ENCODE results near the gene WSCD1. TPM values are rescaled to one million over a fixed set of nuclear protein-coding genes. Genes with fewer than 3 reads are reported as not detected.

The WSCD1 gene
- total and polyA plus RNA-seq, 2 donors (not counting 3 experiments of a cell fraction or from before 2014, with no cell fraction given) = 21.5 to 49.4 TPM

DNA sequence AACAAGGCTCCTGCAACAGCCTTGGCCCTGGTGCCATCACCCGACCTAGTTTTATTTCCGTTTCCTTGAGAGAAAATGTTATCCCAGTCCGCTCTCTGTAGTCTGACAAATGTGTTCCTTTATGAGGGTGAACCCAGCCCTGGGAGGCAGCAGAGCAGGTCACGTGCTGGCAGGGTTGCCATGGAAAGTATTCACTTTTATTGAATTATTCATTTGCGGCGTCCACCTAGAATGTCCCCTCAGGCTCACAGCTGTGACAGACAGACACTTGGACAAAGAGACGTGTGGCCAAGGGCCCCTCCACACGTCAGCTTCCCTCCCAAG, 90.0 kb downstream of the WSCD1 start:
- no TSS peak for BruUV-seq (replicated peaks)

DNA sequence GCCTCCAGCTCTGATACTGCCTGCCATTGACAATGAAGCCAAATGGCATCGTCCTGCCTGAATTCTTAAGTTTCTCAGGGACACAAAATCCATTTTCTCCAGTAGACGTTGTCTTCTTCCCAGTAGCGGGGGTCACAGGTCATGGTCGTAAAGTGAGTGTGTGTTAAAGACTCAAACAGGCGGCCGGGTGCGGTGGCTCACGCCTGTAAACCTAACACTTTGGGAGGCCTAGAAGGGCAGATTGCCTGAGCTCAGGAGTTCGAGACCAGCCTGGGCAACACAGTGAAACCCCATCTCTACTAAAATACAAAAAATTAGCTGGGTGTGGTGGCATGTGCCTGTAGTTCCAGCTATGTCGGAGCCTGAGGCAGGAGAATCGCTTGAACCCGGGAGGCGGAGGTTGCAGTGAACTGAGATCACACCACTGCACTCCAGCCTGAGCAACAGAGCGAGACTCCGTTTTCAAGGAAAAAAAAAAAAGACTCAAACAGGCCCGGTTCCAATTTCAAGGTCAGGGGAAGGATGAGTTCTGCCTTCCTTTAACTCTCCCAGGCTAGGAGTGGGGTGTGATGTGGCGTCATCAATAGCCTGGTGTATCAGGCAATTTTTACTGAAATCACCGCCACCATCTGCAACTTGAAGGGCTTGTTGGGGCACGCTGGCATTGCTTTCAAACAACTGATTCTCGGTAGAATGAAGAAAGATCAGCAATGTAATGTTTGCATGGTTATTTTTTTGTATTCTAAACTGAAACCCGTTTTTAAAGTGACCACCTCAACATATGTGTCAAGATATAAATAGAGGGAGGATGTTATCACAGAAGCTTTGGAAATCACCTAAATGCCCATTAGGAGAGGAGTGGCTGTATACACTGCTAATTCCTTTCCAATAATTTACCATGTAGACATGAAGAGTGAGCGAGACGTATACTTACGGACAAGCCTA, 91.0 kb downstream of the WSCD1 start:
- ChIA-PET CTCF (no interaction called here), POLR2A (no interaction called here)
- Histone ChIP-seq H3K4me2 (ENCODE audit: insufficient read depth, low read length) (no peak overlapping the region), H3K36me3 (ENCODE audit: control insufficient read depth in 2 of 2, extremely low read depth in 1 of 2, insufficient read depth in 2 of 2, low read length in 2 of 2) (no peaks in the 10 kb centered on the region), H2AFZ (ENCODE audit: low read depth, low read length) (no peak overlapping the region), H4K20me1 (replicated peaks; ENCODE audit: control insufficient read depth, extremely low read depth, insufficient read depth, low read length) (no peaks in the 10 kb centered on the region), H3K9ac (replicated peaks; ENCODE audit: extremely low read depth, insufficient read depth, low read length) (no peak overlapping the region), H3K27ac (ENCODE audit: insufficient read depth, low read depth, low read length) (no peak overlapping the region), H3K4me3 (replicated peaks in 1 of 3; ENCODE audit: insufficient read depth in 1 of 3, low read depth in 1 of 3, low read length in 3 of 3) (no peak overlapping the region), H3K9me3 (replicated peaks; ENCODE audit: control insufficient read depth, insufficient read depth, low read length) (no peaks in the 10 kb centered on the region), H3K27me3 (ENCODE audit: control insufficient read depth in 2 of 2, insufficient read depth in 2 of 2, low read length in 2 of 2) (peaks cover 0 to 5% of the 10 kb centered on the region in 2 experiments), H3K9me1 (replicated peaks; ENCODE audit: control insufficient read depth, extremely low read depth, insufficient read depth, low read length) (no peaks in the 10 kb centered on the region), H3K4me1 (ENCODE audit: control insufficient read depth, extremely low read depth, insufficient read depth, low read length) (no peaks in the 10 kb centered on the region), H3K79me2 (ENCODE audit: control insufficient read depth, insufficient read depth, low read length) (no peaks in the 10 kb centered on the region)
- TF ChIP-seq MAX (IDR thresholded peaks at IDR 0.05; ENCODE audit: insufficient read depth, insufficient read length) (no peak), FOS (IDR thresholded peaks at IDR 0.05; ENCODE audit: borderline replicate concordance, insufficient read depth, low read length) (no peak), EZH2 (IDR thresholded peaks at IDR 0.05; ENCODE audit: borderline replicate concordance, low read depth, low read length, severe bottlenecking) (no peak), CTCF (IDR thresholded peaks at IDR 0.05; ENCODE audit: extremely low read depth in 1 of 2, insufficient read depth in 1 of 2, low read depth in 1 of 2, low read length in 2 of 2) (no peak), POLR2AphosphoS5 (IDR thresholded peaks at IDR 0.05; ENCODE audit: insufficient read depth, low read depth, low read length) (no peak), POLR2A (IDR thresholded peaks at IDR 0.05; ENCODE audit: low read depth, low read length) (no peak), MYC (IDR thresholded peaks at IDR 0.05; ENCODE audit: low read depth, low read length) (no peak), GATA2 (IDR thresholded peaks at IDR 0.05; ENCODE audit: insufficient read depth, insufficient read length, low read depth, low read length) (no peak), JUN (IDR thresholded peaks at IDR 0.05; ENCODE audit: borderline replicate concordance, insufficient read depth, insufficient read length, low read depth) (no peak)
- no peak for FAIRE-seq
- intact Hi-C loops (cut with micrococcal nuclease) = no loop called here
- dilution Hi-C loops (cut with MboI; ENCODE audit: extremely low pct_ligation_motif_present, low sequenced_read_pairs) = no loop called here
- DNase-seq (ENCODE audit: low read depth, low spot score) = no peak
- no TSS peak for BruUV-seq (replicated peaks)

More for the DNA sequence above, 90.0 kb downstream of the WSCD1 start:
- Histone ChIP-seq H3K36me3 (ENCODE audit: control insufficient read depth in 2 of 2, extremely low read depth in 1 of 2, insufficient read depth in 2 of 2, low read length in 2 of 2) (no peaks in the 10 kb centered on the region), H3K27ac (ENCODE audit: insufficient read depth, low read depth, low read length) (no peak overlapping the region), H3K79me2 (ENCODE audit: control insufficient read depth, insufficient read depth, low read length) (no peaks in the 10 kb centered on the region), H4K20me1 (replicated peaks; ENCODE audit: control insufficient read depth, extremely low read depth, insufficient read depth, low read length) (no peaks in the 10 kb centered on the region), H3K4me3 (replicated peaks in 1 of 3; ENCODE audit: insufficient read depth in 1 of 3, low read depth in 1 of 3, low read length in 3 of 3) (no peak overlapping the region), H3K9me3 (replicated peaks; ENCODE audit: control insufficient read depth, insufficient read depth, low read length) (no peaks in the 10 kb centered on the region), H3K27me3 (ENCODE audit: control insufficient read depth in 2 of 2, insufficient read depth in 2 of 2, low read length in 2 of 2) (peaks cover 2 to 5% of the 10 kb centered on the region in 2 experiments), H3K9ac (replicated peaks; ENCODE audit: extremely low read depth, insufficient read depth, low read length) (no peak overlapping the region), H2AFZ (ENCODE audit: low read depth, low read length) (no peak overlapping the region), H3K4me2 (ENCODE audit: insufficient read depth, low read length) (no peak overlapping the region), H3K4me1 (ENCODE audit: control insufficient read depth, extremely low read depth, insufficient read depth, low read length) (no peaks in the 10 kb centered on the region), H3K9me1 (replicated peaks; ENCODE audit: control insufficient read depth, extremely low read depth, insufficient read depth, low read length) (no peaks in the 10 kb centered on the region)
- no peak for FAIRE-seq
- TF ChIP-seq MAX (IDR thresholded peaks at IDR 0.05; ENCODE audit: insufficient read depth, insufficient read length) = no peak
- no peak for TF ChIP-seq EZH2 (IDR thresholded peaks at IDR 0.05; ENCODE audit: borderline replicate concordance, low read depth, low read length, severe bottlenecking)
- TF ChIP-seq FOS (IDR thresholded peaks at IDR 0.05; ENCODE audit: borderline replicate concordance, insufficient read depth, low read length) = no peak
- no peak for TF ChIP-seq JUN (IDR thresholded peaks at IDR 0.05; ENCODE audit: borderline replicate concordance, insufficient read depth, insufficient read length, low read depth)
- dilution Hi-C loops (cut with MboI; ENCODE audit: extremely low pct_ligation_motif_present, low sequenced_read_pairs) (no loop called here), intact Hi-C loops (cut with micrococcal nuclease) (no loop called here)
- CTCF ChIA-PET = no interaction called here
- no peak for DNase-seq (ENCODE audit: low read depth, low spot score)
- POLR2A ChIA-PET = no interaction called here

Measured in endothelial cell of umbilical vein (primary cell).